HUES64 (cell line): ENCODE results near the gene TFB2M. TPM values are rescaled to one million over a fixed set of nuclear protein-coding genes. Genes with fewer than 3 reads are reported as not detected.
"Not testable (repeated sequence)": the region's sequence is repeated elsewhere in the genome, so short reads cannot be mapped to it uniquely, and the experiment has no call there.

Experiments used
- H3K27ac ChIP-seq: 2 replicates; pipeline ENCODE4 v1.7.0; 2013; ENCODE audit warnings: low read depth, low read length, inconsistent platforms
- H3K27me3 ChIP-seq: 2 replicates; pipeline ENCODE4 v1.6.1; 2013; ENCODE audit warnings: mild to moderate bottlenecking, low read length; ENCODE audit not compliant: insufficient read depth
- H3K36me3 ChIP-seq: 2 replicates; pipeline ENCODE4 v1.6.1; 2013; ENCODE audit warnings: mild to moderate bottlenecking, low read length; ENCODE audit not compliant: insufficient read depth
- H3K4me1 ChIP-seq: 2 replicates; pipeline ENCODE4 v1.6.1; 2013; ENCODE audit warnings: mild to moderate bottlenecking, low read length, moderate library complexity; ENCODE audit not compliant: insufficient read depth
- H3K4me3 ChIP-seq: 2 replicates; pipeline ENCODE4 v1.5.1; 2013; ENCODE audit warnings: mild to moderate bottlenecking, low read length, moderate library complexity
- H3K9ac ChIP-seq: 2 replicates; pipeline ENCODE4 v1.6.1; 2013; ENCODE audit warnings: mild to moderate bottlenecking, low read depth, low read length
- H3K9me3 ChIP-seq: 2 replicates; pipeline ENCODE4 v1.6.1; 2013; ENCODE audit warnings: low read depth, low read length; ENCODE audit not compliant: insufficient read depth
- WGBS: fragments of 150-250, 120-280 bp; methylation state at CpG from one replicate; pipeline ENCODE4 v1.1.7; 2013; ENCODE audit warnings: missing lambda C conversion rate; 5-methylcytosine and 5-hydroxymethylcytosine counted together
- polyA plus RNA-seq, 2 experiments: library from polyadenylated mRNA; stranded (reverse); fragments of 50-300 nt; gene quantifications; one replicate each; pipeline ENCODE4 v1.2.3, GENCODE V29; 2013

TFB2M gene, protein sequence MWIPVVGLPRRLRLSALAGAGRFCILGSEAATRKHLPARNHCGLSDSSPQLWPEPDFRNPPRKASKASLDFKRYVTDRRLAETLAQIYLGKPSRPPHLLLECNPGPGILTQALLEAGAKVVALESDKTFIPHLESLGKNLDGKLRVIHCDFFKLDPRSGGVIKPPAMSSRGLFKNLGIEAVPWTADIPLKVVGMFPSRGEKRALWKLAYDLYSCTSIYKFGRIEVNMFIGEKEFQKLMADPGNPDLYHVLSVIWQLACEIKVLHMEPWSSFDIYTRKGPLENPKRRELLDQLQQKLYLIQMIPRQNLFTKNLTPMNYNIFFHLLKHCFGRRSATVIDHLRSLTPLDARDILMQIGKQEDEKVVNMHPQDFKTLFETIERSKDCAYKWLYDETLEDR
- 23.4 TPM for polyA plus RNA-seq (2013, experiment 1 of 2)
- 20.7 TPM for polyA plus RNA-seq (2013, experiment 2 of 2)

- Histone ChIP-seq H3K36me3 (peaks cover 21% of the 10 kb centered on the region), H3K4me1 (no peaks in the 10 kb centered on the region), H3K9me3 (no peaks in the 10 kb centered on the region), H3K9ac (peak within 1 kb of the TSS; percentile 84), H3K4me3 (peak within 1 kb of the TSS; percentile 85), H3K27ac (peak within 1 kb of the TSS; percentile 74), H3K27me3 (no peaks in the 10 kb centered on the region)
- WGBS = under 1% methylated on average over 61 of the region's 62 CpGs
Observed at GRCh38 chr1:246566128-246566812, at the start of gene TFB2M, which contains the start of gene CNST. TSS of gene TFB2M (minus strand) at chr1:246566261. CDS start at chr1:246566138, 123 bp downstream. TSS of gene CNST (plus strand) at chr1:246566456. CDS start at chr1:246591563, 25,107 bp downstream.

DNA sequence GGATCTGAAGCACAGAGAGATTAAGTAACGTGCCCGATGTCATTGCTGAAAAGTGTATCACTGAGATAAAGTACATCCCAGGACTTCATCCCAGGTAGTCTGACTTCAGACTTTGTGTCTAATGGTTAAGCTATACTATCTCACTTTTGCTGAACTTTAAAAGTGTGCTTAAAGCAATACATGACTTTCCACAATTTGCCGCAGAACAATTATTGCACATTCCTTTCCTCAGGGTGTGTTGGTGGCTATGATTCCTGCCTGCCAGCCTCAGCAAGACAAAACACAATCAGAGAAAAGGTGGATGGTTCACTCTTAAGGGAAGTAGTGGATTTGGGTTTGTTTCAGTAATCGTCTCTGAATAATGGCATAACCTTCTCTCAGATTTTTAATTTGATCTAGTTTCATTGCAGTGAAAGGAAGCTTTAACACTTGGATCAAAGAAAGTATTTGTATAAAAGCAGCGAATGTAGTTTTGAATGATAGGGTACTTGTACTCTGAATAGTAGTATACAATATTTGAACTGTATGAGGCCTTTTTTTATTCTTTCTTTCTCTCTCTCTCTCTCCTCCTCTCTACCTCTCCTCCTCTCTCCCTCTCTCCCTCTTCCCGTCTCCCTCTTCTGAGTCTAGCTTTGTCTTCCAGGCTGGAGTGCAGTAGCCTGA lies 47.2 kb upstream of the TFB2M start:
- H3K9ac ChIP-seq = no peak overlapping the region
- WGBS = 92% methylated on average over 6 of the region's 6 CpGs
- H3K36me3 ChIP-seq = no peaks in the 10 kb centered on the region
- H3K4me1 ChIP-seq = peaks cover 11% of the 10 kb centered on the region
- H3K4me3 ChIP-seq = no peak overlapping the region
- H3K27me3 ChIP-seq = no peaks in the 10 kb centered on the region
- H3K9me3 ChIP-seq = no peaks in the 10 kb centered on the region
- H3K27ac ChIP-seq = no peak overlapping the region

DNA sequence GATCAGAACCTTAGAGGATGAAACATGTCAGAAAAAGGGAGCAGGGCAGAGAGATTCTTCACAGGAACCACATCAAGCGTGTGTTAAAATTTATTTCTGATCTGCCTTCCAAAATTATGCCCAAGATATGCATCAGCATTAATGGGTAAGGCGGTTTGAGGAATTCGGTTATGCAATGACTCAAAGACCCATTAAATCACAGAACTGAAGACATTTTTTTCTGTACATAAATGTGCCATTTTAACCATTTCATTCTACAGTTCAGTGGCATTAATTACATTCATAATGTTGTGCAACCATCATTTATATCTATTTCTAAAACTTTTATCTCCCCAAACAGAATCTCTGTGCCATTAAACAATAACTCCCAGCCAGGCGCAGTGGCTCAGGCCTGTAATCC lies 43.6 kb upstream of the TFB2M start:
- H3K9me3 ChIP-seq = no peaks in the 10 kb centered on the region
- H3K4me3 ChIP-seq = no peak overlapping the region
- H3K4me1 ChIP-seq = peaks cover 10% of the 10 kb centered on the region; the same call in 1 of the 2 replicates
- H3K9ac ChIP-seq = no peak overlapping the region
- H3K27me3 ChIP-seq = no peaks in the 10 kb centered on the region
- 96% methylated on average over 4 of the region's 4 CpGs for WGBS
- no peak overlapping the region for H3K27ac ChIP-seq
- H3K36me3 ChIP-seq = no peaks in the 10 kb centered on the region

GRCh38 chr1:246608616-246609376 lies 42.7 kb upstream of the TFB2M start:
- 86% methylated on average over 18 of the region's 18 CpGs for WGBS
- no peaks in the 10 kb centered on the region for H3K9me3 ChIP-seq
- H3K27ac ChIP-seq = no peak overlapping the region
- no peaks in the 10 kb centered on the region for H3K27me3 ChIP-seq
- no peaks in the 10 kb centered on the region for H3K36me3 ChIP-seq
- H3K9ac ChIP-seq = no peak overlapping the region
- peaks cover 10% of the 10 kb centered on the region; the same call in 1 of the 2 replicates for H3K4me1 ChIP-seq
- H3K4me3 ChIP-seq = no peak overlapping the region

- no peaks in the 10 kb centered on the region for H3K27me3 ChIP-seq
- H3K9ac ChIP-seq = no peak overlapping the region
- peaks cover 10% of the 10 kb centered on the region; the same call in 1 of the 2 replicates for H3K4me1 ChIP-seq
- no peaks in the 10 kb centered on the region for H3K9me3 ChIP-seq
- H3K36me3 ChIP-seq = no peaks in the 10 kb centered on the region
- no peak overlapping the region for H3K27ac ChIP-seq
- WGBS = 90% methylated on average over 19 of the region's 19 CpGs
- no peak overlapping the region for H3K4me3 ChIP-seq
Observed at GRCh38 chr1:246607462-246607861, 41.4 kb upstream of the TFB2M start.

DNA sequence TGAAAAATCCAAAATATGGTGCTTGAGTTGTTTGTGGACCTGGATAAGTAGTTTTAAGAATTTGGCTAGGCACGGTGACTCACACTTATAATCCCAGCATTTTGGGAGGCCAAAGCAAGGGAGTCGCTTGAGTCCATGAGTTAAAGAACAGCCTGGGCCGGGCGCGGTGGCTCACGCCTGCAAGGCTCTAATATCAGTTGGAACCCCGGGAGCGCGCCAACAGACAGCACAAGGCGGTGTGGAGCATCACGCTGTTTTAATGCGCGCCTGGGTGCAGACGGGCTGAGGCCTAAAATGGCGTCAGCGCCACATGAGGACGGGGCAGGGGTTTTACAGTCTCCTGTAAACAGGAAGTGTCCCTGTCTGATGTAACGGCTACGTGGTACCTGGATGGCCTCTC lies 39.2 kb upstream of the TFB2M start:
- WGBS = 97% methylated on average over 19 of the region's 19 CpGs
- not testable (repeated sequence) for H3K27me3 ChIP-seq, H3K4me3 ChIP-seq, H3K36me3 ChIP-seq, H3K4me1 ChIP-seq, H3K9ac ChIP-seq, H3K27ac ChIP-seq, H3K9me3 ChIP-seq

DNA sequence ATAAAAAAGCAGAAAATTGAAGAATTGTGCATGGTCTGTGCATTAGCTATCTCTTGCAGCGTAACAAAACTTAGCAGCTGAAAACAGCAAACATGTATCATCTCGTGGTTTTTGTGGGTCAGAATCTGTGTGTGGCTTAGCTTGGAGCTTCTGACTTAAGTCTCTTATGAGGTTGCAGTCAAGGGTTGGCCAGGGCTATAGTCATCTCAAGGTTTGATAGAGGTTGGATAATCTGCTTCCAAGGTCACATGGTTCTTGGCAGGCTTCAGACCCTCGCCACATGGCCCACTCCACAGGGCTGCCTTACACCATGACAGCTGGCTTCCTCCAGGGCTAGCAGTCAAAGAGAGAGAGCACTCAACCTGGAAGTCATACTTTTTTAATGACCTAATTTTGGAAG lies 36.1 kb upstream of the TFB2M start:
- H3K27me3 ChIP-seq = no peaks in the 10 kb centered on the region
- H3K4me3 ChIP-seq = no peak overlapping the region
- WGBS = 99% methylated on average over 3 of the region's 3 CpGs
- H3K36me3 ChIP-seq = no peaks in the 10 kb centered on the region
- no peaks in the 10 kb centered on the region for H3K4me1 ChIP-seq
- H3K9me3 ChIP-seq = no peaks in the 10 kb centered on the region
- H3K9ac ChIP-seq = no peak overlapping the region
- H3K27ac ChIP-seq = no peak overlapping the region

- 85% methylated on average over 2 of the region's 2 CpGs for WGBS
- Histone ChIP-seq H3K9ac (no peak overlapping the region), H3K4me1 (no peaks in the 10 kb centered on the region), H3K27ac (no peak overlapping the region), H3K4me3 (no peak overlapping the region), H3K27me3 (no peaks in the 10 kb centered on the region), H3K36me3 (no peaks in the 10 kb centered on the region), H3K9me3 (no peaks in the 10 kb centered on the region)
Observed at GRCh38 chr1:246600579-246600978, 34.5 kb upstream of the TFB2M start.

GRCh38 chr1:246599315-246599714 lies 33.3 kb upstream of the TFB2M start:
- Histone ChIP-seq H3K27ac (no peak overlapping the region), H3K4me3 (no peak overlapping the region), H3K9ac (no peak overlapping the region), H3K4me1 (no peaks in the 10 kb centered on the region), H3K27me3 (no peaks in the 10 kb centered on the region), H3K36me3 (no peaks in the 10 kb centered on the region), H3K9me3 (no peaks in the 10 kb centered on the region)
- 92% methylated on average over 4 of the region's 4 CpGs for WGBS

- H3K9ac ChIP-seq = no peak overlapping the region
- no peak overlapping the region for H3K4me3 ChIP-seq
- H3K27me3 ChIP-seq = no peaks in the 10 kb centered on the region
- H3K27ac ChIP-seq = no peak overlapping the region
- no peaks in the 10 kb centered on the region for H3K9me3 ChIP-seq
- 97% methylated on average over 7 of the region's 7 CpGs for WGBS
- H3K4me1 ChIP-seq = no peaks in the 10 kb centered on the region
- H3K36me3 ChIP-seq = no peaks in the 10 kb centered on the region
Observed at GRCh38 chr1:246597971-246598370, 31.9 kb upstream of the TFB2M start.
